Right renal pelvis (tissue), 4 donors: Measurements from ENCODE around the gene ZMAT5. TPM values are rescaled to one million over a fixed set of nuclear protein-coding genes. Genes with fewer than 3 reads are reported as not detected.
A peak's percentile ranks its signal among the peaks of the same experiment; 100 is the strongest.

Source experiments
- DNase-seq, 4 donors: peaks; one replicate each; pipeline ENCODE4 v3.0.0-alpha.2; 2013; ENCODE audit warnings: low read depth in 4 of 4, low spot score in 3 of 4, missing footprints in 1 of 4
- polyA plus RNA-seq, 4 donors: library from polyadenylated mRNA; unstranded; fragments of 120-200 nt; gene quantifications; one replicate each; pipeline ENCODE4 v1.2.1, GENCODE V29; 2013; ENCODE audit not compliant: insufficient read length in 4 of 4

ZMAT5 gene
- polyA plus RNA-seq, result 10 to 100 TPM; 22.8 to 29.7 (median 24.7) TPM

DNA sequence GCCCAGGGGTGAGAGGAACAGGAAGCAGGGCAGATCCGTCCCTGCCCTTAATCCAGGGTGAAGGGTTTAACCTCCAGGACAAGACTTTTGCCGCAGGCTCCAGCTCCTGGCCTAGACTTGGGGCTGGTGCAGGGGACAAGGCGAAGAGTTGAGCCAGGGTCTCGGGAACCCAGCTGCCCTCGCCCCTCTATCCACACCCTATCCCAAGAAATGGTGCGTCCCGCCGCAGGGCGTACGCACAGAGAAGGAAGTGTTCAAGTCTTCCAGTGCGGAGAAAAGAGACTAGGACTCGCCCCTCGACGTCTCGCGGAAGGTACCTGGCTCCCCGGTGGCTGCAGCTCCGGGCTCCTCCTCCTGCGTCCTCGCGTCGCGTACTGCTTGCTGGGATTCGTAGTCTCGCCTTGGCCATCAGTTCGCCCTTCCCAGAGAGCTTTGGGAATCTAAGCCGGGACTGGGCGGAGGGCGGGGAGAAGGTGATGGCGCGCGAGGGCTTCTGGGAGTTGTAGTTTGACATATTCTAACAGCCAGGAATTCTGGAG lies at the start of gene ZMAT5:
Gene ZMAT5, minus strand, starts transcription at position 376 of the 539 bp plus-strand sequence. CDS start 18,463 bp downstream, outside the sequence.
- DNase-seq, result peak; percentile 90 to 94 (median 92)

GRCh38 chr22:29816539-29816938 lies 49.7 kb upstream of the ZMAT5 start:
- DNase-seq, result no peak

DNA sequence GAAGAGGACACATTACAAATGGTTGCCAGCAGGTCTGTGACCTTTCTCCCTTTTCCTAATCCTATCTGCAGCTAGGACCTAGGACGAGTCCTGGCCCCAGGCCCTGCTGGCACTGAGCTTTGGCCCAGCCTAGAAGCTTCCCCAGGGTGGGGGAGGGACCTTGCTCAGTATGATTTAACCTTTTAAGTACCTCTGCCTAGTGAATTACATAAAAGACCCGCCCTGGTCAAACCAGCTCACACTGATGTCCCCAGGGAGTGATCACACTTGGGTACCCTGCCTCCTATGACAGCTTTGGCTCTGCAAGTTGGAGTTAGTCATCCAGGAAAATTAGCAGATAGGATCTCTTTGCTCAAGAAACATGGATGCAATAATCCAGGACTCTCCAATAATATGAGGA lies 49.3 kb upstream of the ZMAT5 start:
- no peak for DNase-seq

GRCh38 chr22:29815580-29815979 lies 48.8 kb upstream of the ZMAT5 start:
- no peak for DNase-seq

GRCh38 chr22:29814003-29814402 lies 47.2 kb upstream of the ZMAT5 start:
- no peak for DNase-seq

GRCh38 chr22:29813563-29813962 lies 46.8 kb upstream of the ZMAT5 start:
- DNase-seq, result no peak

DNA sequence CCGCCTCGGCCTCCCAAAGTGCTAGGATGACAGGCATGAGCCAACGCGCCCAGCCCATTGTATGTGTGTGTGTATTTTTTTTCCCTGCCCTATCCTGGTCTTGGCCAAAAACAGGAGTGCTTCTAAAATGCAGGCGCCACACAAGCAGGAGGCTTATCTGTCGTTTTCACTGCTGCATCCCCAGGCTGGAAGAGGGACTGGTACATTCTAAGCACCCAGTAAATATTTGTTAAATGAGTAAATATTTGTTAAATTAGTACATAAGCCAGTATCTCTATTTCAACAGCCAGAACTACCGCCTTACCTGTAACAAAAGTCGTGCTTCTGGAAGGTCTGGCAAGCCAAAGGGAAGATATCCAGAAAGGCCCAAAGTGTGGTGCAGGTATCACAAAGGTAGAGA lies 46.3 kb upstream of the ZMAT5 start:
- no peak for DNase-seq

DNA sequence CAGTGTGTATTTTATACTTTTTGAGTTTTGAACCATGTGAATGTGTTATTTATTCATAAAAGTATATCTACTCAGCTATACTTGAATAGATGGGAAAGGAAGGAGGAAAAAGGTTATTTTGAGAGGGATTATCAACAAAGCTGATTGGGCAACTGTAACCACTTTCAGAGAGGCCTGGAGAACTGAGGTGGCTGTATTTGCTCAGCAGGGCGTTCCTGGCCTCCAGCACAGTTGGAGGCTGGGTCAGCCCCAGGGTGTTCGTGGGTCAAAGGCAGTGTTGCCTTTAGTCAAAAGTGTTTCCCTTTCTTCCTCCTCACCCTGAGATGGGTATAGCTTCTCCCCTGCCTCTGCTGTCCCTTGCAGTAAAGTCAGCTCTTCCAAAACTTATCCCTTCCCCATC lies 44.6 kb upstream of the ZMAT5 start:
- DNase-seq, result no peak

DNA sequence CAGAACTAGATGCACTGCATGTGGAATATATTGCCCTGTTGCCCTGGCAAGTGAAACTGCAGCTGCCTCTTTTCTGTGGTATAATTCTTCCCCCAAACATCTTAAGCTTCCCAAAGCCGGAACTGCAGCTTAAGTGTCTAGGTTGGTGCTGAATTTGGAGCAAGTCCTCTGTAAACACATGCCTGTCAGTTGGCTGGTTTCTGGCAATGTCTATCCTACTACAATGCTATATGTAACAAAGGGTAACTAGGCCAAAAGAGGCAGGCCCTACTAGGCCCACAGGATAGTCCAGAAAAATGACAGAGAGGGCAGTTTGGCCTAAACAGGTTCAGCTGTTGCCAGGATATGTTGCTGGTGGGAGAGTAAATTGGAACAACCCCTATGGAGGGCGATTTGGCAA lies 43.4 kb upstream of the ZMAT5 start:
- DNase-seq, result no peak

GRCh38 chr22:29806196-29806595 lies 39.4 kb upstream of the ZMAT5 start:
- DNase-seq, result no peak

- DNase-seq, result no peak
Measured at GRCh38 chr22:29804985-29805384, 38.2 kb upstream of the ZMAT5 start.

- no peak for DNase-seq
Measured at GRCh38 chr22:29803190-29803589, 36.4 kb upstream of the ZMAT5 start.

- DNase-seq, result no peak
Measured at GRCh38 chr22:29801796-29802195, 35.0 kb upstream of the ZMAT5 start.

DNA sequence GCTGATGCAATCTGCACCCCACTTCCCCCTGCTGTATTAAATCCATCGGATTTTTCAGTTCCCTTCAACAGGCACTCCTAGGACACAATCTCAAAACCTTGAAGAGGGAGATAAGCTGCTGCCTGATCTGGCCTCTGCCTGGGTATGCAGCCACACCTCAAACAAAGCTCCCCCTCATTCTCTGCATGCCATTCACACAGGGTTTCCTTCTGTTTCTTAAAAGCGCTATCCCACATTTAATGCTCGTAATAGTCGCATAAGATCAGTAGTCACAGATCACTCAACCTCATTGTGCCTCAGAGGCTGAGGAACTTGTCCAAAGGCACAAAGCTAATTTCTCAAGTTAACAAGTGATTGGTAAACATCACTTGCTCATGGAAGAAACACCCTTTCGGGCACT lies 34.3 kb upstream of the ZMAT5 start:
- no peak for DNase-seq

DNA sequence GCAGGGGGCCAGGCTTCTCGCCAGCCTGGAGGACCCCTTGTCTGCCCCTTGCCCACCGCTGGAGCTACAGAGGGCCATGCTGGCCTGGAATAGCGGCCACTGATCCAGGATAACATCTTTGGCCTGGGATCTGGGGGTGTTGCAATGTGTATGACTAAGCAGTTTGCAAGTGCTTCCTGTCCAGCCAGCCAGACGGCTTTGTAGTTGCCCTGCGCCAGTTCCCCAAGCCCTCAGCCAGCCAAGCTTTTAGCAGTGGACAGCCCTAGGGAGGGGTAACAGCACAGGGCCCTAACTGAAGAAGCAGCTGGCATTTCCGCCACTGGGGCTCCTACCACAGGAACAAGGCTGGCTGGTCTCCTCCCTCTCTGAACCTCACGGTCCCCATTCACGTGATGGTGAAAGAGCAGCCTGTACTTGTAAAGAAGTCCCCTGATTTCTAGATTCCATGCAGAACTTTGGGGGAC lies 32.4 kb upstream of the ZMAT5 start:
- no peak for DNase-seq

GRCh38 chr22:29798801-29799200 lies 32.0 kb upstream of the ZMAT5 start:
- no peak for DNase-seq

DNA sequence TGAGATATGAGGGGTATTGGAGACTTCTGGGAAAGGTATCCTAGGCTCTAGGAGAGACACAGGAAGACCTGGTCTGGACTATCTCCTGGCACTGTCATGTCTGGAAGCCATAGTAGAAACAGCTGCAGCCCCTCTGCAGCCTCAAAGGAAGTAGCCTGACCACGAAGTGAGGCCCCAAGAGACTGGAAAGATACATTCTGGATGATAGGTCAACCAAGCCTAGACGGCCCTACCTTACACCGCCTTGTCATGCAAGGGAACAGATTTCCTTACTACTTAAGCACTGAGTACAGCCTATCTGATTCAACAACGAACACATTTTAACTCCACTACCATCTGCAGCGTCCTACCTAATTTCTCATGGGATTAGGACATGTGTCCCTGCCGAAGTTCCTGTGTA lies 31.5 kb upstream of the ZMAT5 start:
- no peak for DNase-seq

GRCh38 chr22:29797351-29797750 lies 30.5 kb upstream of the ZMAT5 start:
- no peak for DNase-seq

DNA sequence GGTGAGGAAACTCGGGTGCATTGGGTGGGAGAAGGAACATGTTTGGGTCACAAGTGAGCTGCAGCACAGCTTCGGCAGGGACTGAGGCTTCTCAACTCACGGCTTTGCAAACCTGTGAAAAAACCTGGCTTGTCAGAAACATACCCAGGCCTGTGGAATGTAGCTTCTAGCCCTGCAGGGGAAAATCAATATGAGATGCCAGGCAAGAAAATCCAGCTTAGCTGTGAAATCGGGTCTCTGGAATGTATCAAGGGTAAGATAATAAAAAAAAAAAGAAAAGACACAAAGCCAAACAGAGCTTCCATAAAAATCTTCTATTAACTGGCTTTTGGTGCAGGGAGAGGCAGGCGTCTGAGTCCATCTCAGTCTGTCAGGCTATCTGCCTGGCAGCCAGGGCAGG lies 28.9 kb upstream of the ZMAT5 start:
- no peak for DNase-seq

GRCh38 chr22:29793396-29793795 lies 26.6 kb upstream of the ZMAT5 start:
- DNase-seq, result no peak

DNA sequence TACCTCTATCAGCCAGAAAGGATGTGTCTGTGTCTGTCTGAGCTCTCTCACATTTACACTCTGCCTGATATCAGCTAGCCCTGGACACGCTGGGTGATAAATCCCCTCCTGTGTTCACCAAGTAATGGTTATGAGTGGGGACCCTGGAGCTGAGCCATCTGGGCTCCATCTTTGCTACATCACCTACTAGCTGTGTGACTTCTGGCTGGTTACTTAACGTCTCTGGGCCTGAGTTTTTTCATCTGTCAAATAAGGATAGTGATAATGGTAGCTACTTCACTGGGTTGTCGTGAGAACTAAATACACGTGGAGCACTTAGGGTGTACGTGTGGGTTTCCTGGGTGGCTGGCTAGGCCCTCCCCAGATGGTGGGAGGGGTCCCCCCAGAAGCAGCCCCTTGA lies 23.3 kb upstream of the ZMAT5 start:
- no peak for DNase-seq

GRCh38 chr22:29788339-29789279 lies 21.8 kb upstream of the ZMAT5 start:
- DNase-seq, result no peak
